K562 (cell line): ENCODE data around the gene ZNF490.

Experiments
- ARHGAP35 ChIP-seq: fragments of 450-650 bp; IDR thresholded peaks from 2 replicates; pipeline ENCODE4 v1.6.1; 2018; ENCODE audit not compliant: partially characterized antibody
- CREBBP ChIP-seq: IDR thresholded peaks from one replicate; pipeline ENCODE4 v1.6.1; 2012; ENCODE audit warnings: low read depth, mild to moderate bottlenecking, control low read depth, inconsistent platforms, low read length
- KDM1A ChIP-seq, 2 experiments: fragments of 450-650 bp; IDR thresholded peaks; 2 replicates each; pipeline ENCODE4 v1.6.1; 2016; ENCODE audit warnings: mild to moderate bottlenecking in 2 of 2
- NRF1 ChIP-seq, 2 experiments: fragments of 450-650 bp; IDR thresholded peaks in 1 of 2; conservative IDR thresholded peaks in 1 of 2; 2 replicates each; pipeline ENCODE4 v1.6.1; 2014; ENCODE audit warnings: mild to moderate bottlenecking in 2 of 2
- TEAD2 ChIP-seq: fragments of 450-650 bp; IDR thresholded peaks from 2 replicates; pipeline ENCODE4 v1.6.1; 2016; ENCODE audit warnings: missing genetic modification characterization, control low read depth, missing compliant biosample characterization
- USF2 ChIP-seq: sonication (generic); formaldehyde crosslinking; IDR thresholded peaks from 2 replicates; pipeline ENCODE4 v1.5.0; 2020; ENCODE audit warnings: missing genetic modification reagents

GRCh38 chr19:12647047-12647446, 36.4 kb upstream of the ZNF490 start:
- TF ChIP-seq ARHGAP35, result no peak
- no peak for TF ChIP-seq NRF1 (conservative IDR thresholded peaks at IDR 0.05 in 1 of 2, IDR thresholded peaks at IDR 0.05 in 1 of 2)
- TF ChIP-seq USF2 (CRISPR knock-in tag), result no peak
- TF ChIP-seq CREBBP, result no peak
- TF ChIP-seq TEAD2 (tag), result no peak
- TF ChIP-seq KDM1A (IDR thresholded peaks at IDR 0.05), result no peak
